DOHH2 (cell line): ENCODE measurements around the gene AGBL4.

Experiments used
- EZH2phosphoT487 ChIP-seq: fragments of 200-600 bp; sonication (generic); IDR thresholded peaks from 2 replicates; pipeline ENCODE4 v1.6.1; 2017; ENCODE audit warnings: borderline replicate concordance, mild to moderate bottlenecking, antibody characterized with exemption, low read length, moderate library complexity, mixed read lengths
- TF ChIP-seq, protein P1 (sequence below): fragments of 200-600 bp; sonication (generic); IDR thresholded peaks from one replicate; pipeline ENCODE4 v1.5.1; 2014; ENCODE audit warnings: antibody characterized with exemption, mild to moderate bottlenecking, low read depth, low read length; ENCODE audit not compliant: poor library complexity, severe bottlenecking

DNA sequence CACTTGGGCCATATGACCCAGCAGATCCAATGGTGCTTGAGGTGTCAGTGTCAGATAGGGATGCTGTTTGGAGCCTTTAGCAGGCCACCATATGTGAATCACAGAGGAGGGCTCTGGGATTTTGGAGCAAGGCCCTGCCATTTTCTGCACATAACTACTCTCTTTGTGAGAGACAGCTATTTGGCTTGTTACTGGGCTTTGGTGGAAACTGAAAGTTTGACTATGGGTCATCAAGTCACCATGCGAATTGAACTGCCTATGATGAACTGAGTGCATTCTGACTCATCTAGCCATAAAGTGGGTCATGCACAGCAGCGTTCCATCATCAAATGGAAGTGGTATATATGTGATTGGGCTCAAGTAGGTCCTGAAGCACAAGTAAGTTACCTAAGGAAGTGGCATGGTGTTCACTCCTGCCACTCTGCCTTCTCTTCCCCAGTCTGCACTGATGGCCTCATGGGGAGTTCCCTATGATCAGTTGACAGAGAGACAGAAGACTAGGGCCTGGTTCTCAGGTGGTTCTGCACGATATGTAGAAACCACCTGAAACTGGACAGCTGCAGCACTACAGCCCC lies 447.3 kb downstream of the AGBL4 start:
- TF ChIP-seq, protein P1, sequence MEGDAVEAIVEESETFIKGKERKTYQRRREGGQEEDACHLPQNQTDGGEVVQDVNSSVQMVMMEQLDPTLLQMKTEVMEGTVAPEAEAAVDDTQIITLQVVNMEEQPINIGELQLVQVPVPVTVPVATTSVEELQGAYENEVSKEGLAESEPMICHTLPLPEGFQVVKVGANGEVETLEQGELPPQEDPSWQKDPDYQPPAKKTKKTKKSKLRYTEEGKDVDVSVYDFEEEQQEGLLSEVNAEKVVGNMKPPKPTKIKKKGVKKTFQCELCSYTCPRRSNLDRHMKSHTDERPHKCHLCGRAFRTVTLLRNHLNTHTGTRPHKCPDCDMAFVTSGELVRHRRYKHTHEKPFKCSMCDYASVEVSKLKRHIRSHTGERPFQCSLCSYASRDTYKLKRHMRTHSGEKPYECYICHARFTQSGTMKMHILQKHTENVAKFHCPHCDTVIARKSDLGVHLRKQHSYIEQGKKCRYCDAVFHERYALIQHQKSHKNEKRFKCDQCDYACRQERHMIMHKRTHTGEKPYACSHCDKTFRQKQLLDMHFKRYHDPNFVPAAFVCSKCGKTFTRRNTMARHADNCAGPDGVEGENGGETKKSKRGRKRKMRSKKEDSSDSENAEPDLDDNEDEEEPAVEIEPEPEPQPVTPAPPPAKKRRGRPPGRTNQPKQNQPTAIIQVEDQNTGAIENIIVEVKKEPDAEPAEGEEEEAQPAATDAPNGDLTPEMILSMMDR: no peak
- TF ChIP-seq EZH2phosphoT487: no peak
